Activated CD4-positive, alpha-beta memory T cell treated with anti-CD3 and anti-CD28 coated beads for 36 hours (primary cell): ENCODE results near the gene MVB12B. TPM values are rescaled to one million over a fixed set of nuclear protein-coding genes. Genes with fewer than 3 reads are reported as not detected.
A peak's percentile ranks its signal among the peaks of the same experiment; 100 is the strongest.
"Not testable (repeated sequence)": the region's sequence is repeated elsewhere in the genome, so short reads cannot be mapped to it uniquely, and the experiment has no call there.

ENCODE experiments used
- CTCF ChIA-PET: fragments of 350-600 bp; sonication (Branson Sonifier 250); formaldehyde crosslinking; loops from one replicate; lab custom pipeline; 2021; ENCODE audit warnings: antibody characterized with exemption, inconsistent platforms; lab: Charles Lee
- POLR2A ChIA-PET: fragments of 350-600 bp; sonication (Branson Sonifier 250); formaldehyde crosslinking; loops from one replicate; lab custom pipeline; 2021; ENCODE audit warnings: antibody characterized with exemption; lab: Charles Lee
- DNase-seq: peaks from one replicate; pipeline ENCODE4 v3.0.0-alpha.2; 2020
- H3K27ac Mint-ChIP-seq: one replicate; pipeline ENCODE4 v1.8.0; 2021; ENCODE audit warnings: mixed read lengths
- H3K27me3 Mint-ChIP-seq: one replicate; pipeline ENCODE4 v1.8.0; 2021; ENCODE audit warnings: mixed read lengths
- H3K36me3 Mint-ChIP-seq: one replicate; pipeline ENCODE4 v1.8.0; 2021; ENCODE audit warnings: mixed read lengths
- H3K4me1 Mint-ChIP-seq: one replicate; pipeline ENCODE4 v1.8.0; 2021; ENCODE audit warnings: low read depth, mixed read lengths
- H3K4me3 Mint-ChIP-seq: one replicate; pipeline ENCODE4 v1.8.0; 2021; ENCODE audit warnings: mild to moderate bottlenecking, mixed read lengths
- H3K9me3 Mint-ChIP-seq: one replicate; pipeline ENCODE4 v1.8.0; 2021; ENCODE audit warnings: mixed read lengths
- intact Hi-C: fragments of 100-400 bp; cut with micrococcal nuclease; formaldehyde crosslinking; loops from one replicate; pipeline ENCODE4 v1.15.1; 2023
- total RNA-seq, 2 experiments: library from RNA; stranded (reverse); gene quantifications; one replicate each; pipeline ENCODE4 v1.2.3, GENCODE V29; 2021

Gene MVB12B
- total RNA-seq = 1 to 10 TPM; 1.1 to 1.4 TPM

GRCh38 chr9:126326228-126327005, at the start of gene MVB12B:
Gene MVB12B, plus strand, starts transcription at chr9:126326829. Its CDS starts 101 bp downstream, at chr9:126326930.
- Mint-ChIP-seq H3K27me3 (peaks cover 3% of the 10 kb centered on the region), H3K9me3 (peaks cover 9% of the 10 kb centered on the region), H3K4me1 (peaks cover 16% of the 10 kb centered on the region), H3K36me3 (no peaks in the 10 kb centered on the region), H3K4me3 (peak within 1 kb of the TSS; percentile 60), H3K27ac (no peak within 1 kb of the TSS)
- ChIA-PET POLR2A (no interaction called here), CTCF (interaction anchor here (0.7 to 1.6 kb wide), 3 partner anchors 8 to 72 kb away, joined by 3 to 7 read pairs (median 4); no protein-coding TSS in a partner anchor)
- intact Hi-C loops = loop anchor here (5.0 to 10.0 kb wide), 2 partner anchors 71 to 148 kb away; no protein-coding TSS in a partner anchor
- DNase-seq = peak; percentile 45

GRCh38 chr9:126283799-126284465, 42.7 kb upstream of the MVB12B start:
- Mint-ChIP-seq H3K4me1 (no peaks in the 10 kb centered on the region), H3K36me3 (no peaks in the 10 kb centered on the region), H3K4me3 (no peak overlapping the region), H3K27ac (no peak overlapping the region), H3K27me3 (peaks cover 6% of the 10 kb centered on the region), H3K9me3 (no peaks in the 10 kb centered on the region)
- CTCF ChIA-PET = no interaction called here
- POLR2A ChIA-PET = no interaction called here
- intact Hi-C loops = no loop called here
- no peak for DNase-seq

- H3K27ac Mint-ChIP-seq, H3K4me3 Mint-ChIP-seq, POLR2A ChIA-PET, H3K4me1 Mint-ChIP-seq, intact Hi-C loops, H3K27me3 Mint-ChIP-seq, DNase-seq, H3K9me3 Mint-ChIP-seq, H3K36me3 Mint-ChIP-seq: not testable (repeated sequence)
- CTCF ChIA-PET = interaction anchor here (0.6 kb wide), 1 partner anchor 205 kb away, joined by 4 read pairs; no protein-coding TSS in a partner anchor
Measured at GRCh38 chr9:126285652-126286051, 41.0 kb upstream of the MVB12B start.

GRCh38 chr9:126287166-126287866, 39.3 kb upstream of the MVB12B start:
- intact Hi-C loops = no loop called here
- no peak overlapping the region for H3K27ac Mint-ChIP-seq
- ChIA-PET POLR2A (no interaction called here), CTCF (no interaction called here)
- no peaks in the 10 kb centered on the region for H3K9me3 Mint-ChIP-seq
- no peaks in the 10 kb centered on the region for H3K36me3 Mint-ChIP-seq
- H3K4me1 Mint-ChIP-seq = no peaks in the 10 kb centered on the region
- H3K27me3 Mint-ChIP-seq = peaks cover 6% of the 10 kb centered on the region
- DNase-seq = no peak
- no peak overlapping the region for H3K4me3 Mint-ChIP-seq

- intact Hi-C loops = no loop called here
- Mint-ChIP-seq H3K36me3 (no peaks in the 10 kb centered on the region), H3K9me3 (no peaks in the 10 kb centered on the region), H3K4me3 (no peak overlapping the region), H3K4me1 (no peaks in the 10 kb centered on the region), H3K27me3 (peaks cover 3% of the 10 kb centered on the region), H3K27ac (no peak overlapping the region)
- POLR2A ChIA-PET = no interaction called here
- CTCF ChIA-PET = no interaction called here
- no peak for DNase-seq
Measured at GRCh38 chr9:126290871-126291270, 35.8 kb upstream of the MVB12B start.

- Mint-ChIP-seq H3K9me3 (no peaks in the 10 kb centered on the region), H3K27ac (no peak overlapping the region), H3K27me3 (peaks cover 7% of the 10 kb centered on the region), H3K4me1 (no peaks in the 10 kb centered on the region), H3K36me3 (no peaks in the 10 kb centered on the region), H3K4me3 (no peak overlapping the region)
- ChIA-PET POLR2A (no interaction called here), CTCF (no interaction called here)
- no peak for DNase-seq
- intact Hi-C loops = no loop called here
Measured at GRCh38 chr9:126291925-126292324, 34.7 kb upstream of the MVB12B start.

- ChIA-PET POLR2A (no interaction called here), CTCF (interaction anchor here (0.8 to 1.0 kb wide), 2 partner anchors 63 to 885 kb away, joined by 3 to 4 read pairs; no protein-coding TSS in a partner anchor)
- intact Hi-C loops = no loop called here
- Mint-ChIP-seq H3K9me3 (no peaks in the 10 kb centered on the region), H3K27me3 (peaks cover 5% of the 10 kb centered on the region), H3K4me3 (no peak overlapping the region), H3K4me1 (no peaks in the 10 kb centered on the region), H3K27ac (no peak overlapping the region), H3K36me3 (no peaks in the 10 kb centered on the region)
- no peak for DNase-seq
Measured at GRCh38 chr9:126292736-126293521, 33.7 kb upstream of the MVB12B start.

- CTCF ChIA-PET = interaction anchor here (0.8 to 1.0 kb wide), 2 partner anchors 63 to 886 kb away, joined by 3 to 4 read pairs; no protein-coding TSS in a partner anchor
- intact Hi-C loops = no loop called here
- no peaks in the 10 kb centered on the region for H3K9me3 Mint-ChIP-seq
- H3K27me3 Mint-ChIP-seq = peaks cover 5% of the 10 kb centered on the region
- no peaks in the 10 kb centered on the region for H3K4me1 Mint-ChIP-seq
- POLR2A ChIA-PET = no interaction called here
- no peak for DNase-seq
- H3K4me3 Mint-ChIP-seq = no peak overlapping the region
- no peak overlapping the region for H3K27ac Mint-ChIP-seq
- H3K36me3 Mint-ChIP-seq = no peaks in the 10 kb centered on the region
Measured at GRCh38 chr9:126293522-126293889, 33.1 kb upstream of the MVB12B start.

GRCh38 chr9:126294331-126295081, 32.1 kb upstream of the MVB12B start:
- ChIA-PET POLR2A (no interaction called here), CTCF (interaction anchor here (1.4 to 1.8 kb wide), 2 partner anchors 104 to 197 kb away, joined by 4 to 9 read pairs; no protein-coding TSS in a partner anchor)
- intact Hi-C loops = no loop called here
- H3K4me1 Mint-ChIP-seq = no peaks in the 10 kb centered on the region
- H3K27me3 Mint-ChIP-seq = peaks cover 5% of the 10 kb centered on the region
- DNase-seq = no peak
- no peak overlapping the region for H3K27ac Mint-ChIP-seq
- no peaks in the 10 kb centered on the region for H3K9me3 Mint-ChIP-seq
- H3K36me3 Mint-ChIP-seq = no peaks in the 10 kb centered on the region
- no peak overlapping the region for H3K4me3 Mint-ChIP-seq

- DNase-seq = no peak
- Mint-ChIP-seq H3K27me3 (peaks cover 5% of the 10 kb centered on the region), H3K4me1 (no peaks in the 10 kb centered on the region), H3K36me3 (no peaks in the 10 kb centered on the region), H3K9me3 (no peaks in the 10 kb centered on the region), H3K4me3 (no peak overlapping the region), H3K27ac (no peak overlapping the region)
- ChIA-PET POLR2A (no interaction called here), CTCF (interaction anchor here (1.4 to 1.8 kb wide), 2 partner anchors 104 to 196 kb away, joined by 4 to 9 read pairs; no protein-coding TSS in a partner anchor)
- intact Hi-C loops = no loop called here
Measured at GRCh38 chr9:126295082-126295477, 31.5 kb upstream of the MVB12B start.

- Mint-ChIP-seq H3K36me3 (no peaks in the 10 kb centered on the region), H3K27ac (no peak overlapping the region), H3K9me3 (no peaks in the 10 kb centered on the region), H3K4me1 (no peaks in the 10 kb centered on the region), H3K27me3 (peaks cover 5% of the 10 kb centered on the region), H3K4me3 (no peak overlapping the region)
- ChIA-PET CTCF (interaction anchor here (1.4 to 1.8 kb wide), 2 partner anchors 103 to 196 kb away, joined by 4 to 9 read pairs; no protein-coding TSS in a partner anchor), POLR2A (no interaction called here)
- intact Hi-C loops = no loop called here
- no peak for DNase-seq
Measured at GRCh38 chr9:126295516-126295915, 31.1 kb upstream of the MVB12B start.
